SU-DHL-6 (cell line): Measurements from ENCODE around the gene AGAP1.

Experiments used
- EZH2phosphoT487 ChIP-seq: fragments of 200-600 bp; sonication (generic), shearing (Covaris generic); conservative IDR thresholded peaks from 2 replicates; pipeline ENCODE4 v1.6.1; 2018; ENCODE audit warnings: mild to moderate bottlenecking, antibody characterized with exemption, low read length, moderate library complexity, mixed read lengths
- TF ChIP-seq, protein P1 (sequence below): fragments of 200-600 bp; sonication (generic); IDR thresholded peaks from one replicate; pipeline ENCODE4 v1.5.1; 2017; ENCODE audit warnings: antibody characterized with exemption, mild to moderate bottlenecking, low read length, moderate library complexity; ENCODE audit not compliant: insufficient read depth, poor library complexity, severe bottlenecking

- TF ChIP-seq, protein P1, sequence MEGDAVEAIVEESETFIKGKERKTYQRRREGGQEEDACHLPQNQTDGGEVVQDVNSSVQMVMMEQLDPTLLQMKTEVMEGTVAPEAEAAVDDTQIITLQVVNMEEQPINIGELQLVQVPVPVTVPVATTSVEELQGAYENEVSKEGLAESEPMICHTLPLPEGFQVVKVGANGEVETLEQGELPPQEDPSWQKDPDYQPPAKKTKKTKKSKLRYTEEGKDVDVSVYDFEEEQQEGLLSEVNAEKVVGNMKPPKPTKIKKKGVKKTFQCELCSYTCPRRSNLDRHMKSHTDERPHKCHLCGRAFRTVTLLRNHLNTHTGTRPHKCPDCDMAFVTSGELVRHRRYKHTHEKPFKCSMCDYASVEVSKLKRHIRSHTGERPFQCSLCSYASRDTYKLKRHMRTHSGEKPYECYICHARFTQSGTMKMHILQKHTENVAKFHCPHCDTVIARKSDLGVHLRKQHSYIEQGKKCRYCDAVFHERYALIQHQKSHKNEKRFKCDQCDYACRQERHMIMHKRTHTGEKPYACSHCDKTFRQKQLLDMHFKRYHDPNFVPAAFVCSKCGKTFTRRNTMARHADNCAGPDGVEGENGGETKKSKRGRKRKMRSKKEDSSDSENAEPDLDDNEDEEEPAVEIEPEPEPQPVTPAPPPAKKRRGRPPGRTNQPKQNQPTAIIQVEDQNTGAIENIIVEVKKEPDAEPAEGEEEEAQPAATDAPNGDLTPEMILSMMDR, result no peak
- no peak for TF ChIP-seq EZH2phosphoT487
These were observed 417.3 kb downstream of the AGAP1 start for GRCh38 chr2:235911125-235911524.
